Erythroblast (primary cell): ENCODE measurements around the gene C11orf91.

Experiments
- GATA1 ChIP-seq: IDR thresholded peaks from 2 replicates; pipeline ENCODE4 v1.6.1; 2011; ENCODE audit warnings: low read depth, mild to moderate bottlenecking, control low read depth, low read length, moderate library complexity
- POLR2A ChIP-seq: IDR thresholded peaks from 2 replicates; pipeline ENCODE4 v1.6.1; 2011; ENCODE audit warnings: mild to moderate bottlenecking, low read length

GRCh38 chr11:33656768-33657167 lies 43.9 kb downstream of the C11orf91 start:
- TF ChIP-seq POLR2A, result no peak
- TF ChIP-seq GATA1, result no peak
